Activated T-helper 1 cell treated with Interleukin-2 at 50 U/mL for 16 hours (primary cell): ENCODE results near the gene TVP23B.
A peak's percentile ranks its signal among the peaks of the same experiment; 100 is the strongest.
"Not testable (repeated sequence)": the region's sequence is repeated elsewhere in the genome, so short reads cannot be mapped to it uniquely, and the experiment has no call there.

Experiments used
- DNase-seq: peaks from one replicate; pipeline ENCODE4 v3.0.0-alpha.2; 2020; ENCODE audit warnings: low read depth

TVP23B gene

GRCh38 chr17:18780991-18781718 lies at the start of gene TVP23B:
Gene TVP23B, plus strand, starts transcription at chr17:18781183. Its CDS starts 111 bp downstream, at chr17:18781294.
- DNase-seq, result peak; percentile 95

DNA sequence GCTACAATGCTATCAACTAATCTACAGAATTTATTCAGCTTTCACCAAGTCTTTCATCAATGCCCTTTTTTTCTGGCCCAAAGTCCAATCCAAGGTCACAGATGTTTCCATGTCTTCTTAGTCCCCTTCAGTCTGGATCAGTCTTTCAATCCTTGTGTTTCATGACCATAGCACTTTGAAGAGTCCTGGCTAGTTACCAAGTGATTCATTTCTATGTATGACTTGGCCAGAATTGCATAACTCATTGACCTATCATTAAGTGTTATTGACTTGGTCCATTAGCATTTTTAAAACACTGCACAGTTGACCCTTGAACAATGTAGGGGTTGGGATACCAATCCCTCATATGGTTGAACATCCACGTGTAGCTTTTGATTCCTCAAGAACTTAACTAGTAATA lies 48.5 kb upstream of the TVP23B start:
- not testable (repeated sequence) for DNase-seq

DNA sequence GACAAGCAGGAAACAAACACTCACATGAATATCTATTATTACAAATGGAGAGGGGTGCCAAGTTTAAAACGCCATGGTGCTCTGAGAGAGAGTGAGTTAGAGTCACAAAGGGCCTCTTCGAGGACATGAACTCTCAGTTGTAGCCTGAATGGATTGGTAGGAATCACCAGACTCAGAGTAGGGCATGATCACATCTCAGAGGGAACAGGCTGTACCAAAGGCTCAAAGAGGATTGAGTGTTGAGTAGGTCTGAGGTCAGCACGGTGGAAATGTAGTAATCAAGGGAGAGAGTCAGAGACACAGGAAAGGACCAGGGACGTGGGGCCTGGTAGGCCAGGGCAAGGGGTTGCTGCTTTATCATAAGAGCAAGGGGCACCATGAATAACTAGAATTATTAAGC lies 47.6 kb upstream of the TVP23B start:
- DNase-seq, result not testable (repeated sequence)

DNA sequence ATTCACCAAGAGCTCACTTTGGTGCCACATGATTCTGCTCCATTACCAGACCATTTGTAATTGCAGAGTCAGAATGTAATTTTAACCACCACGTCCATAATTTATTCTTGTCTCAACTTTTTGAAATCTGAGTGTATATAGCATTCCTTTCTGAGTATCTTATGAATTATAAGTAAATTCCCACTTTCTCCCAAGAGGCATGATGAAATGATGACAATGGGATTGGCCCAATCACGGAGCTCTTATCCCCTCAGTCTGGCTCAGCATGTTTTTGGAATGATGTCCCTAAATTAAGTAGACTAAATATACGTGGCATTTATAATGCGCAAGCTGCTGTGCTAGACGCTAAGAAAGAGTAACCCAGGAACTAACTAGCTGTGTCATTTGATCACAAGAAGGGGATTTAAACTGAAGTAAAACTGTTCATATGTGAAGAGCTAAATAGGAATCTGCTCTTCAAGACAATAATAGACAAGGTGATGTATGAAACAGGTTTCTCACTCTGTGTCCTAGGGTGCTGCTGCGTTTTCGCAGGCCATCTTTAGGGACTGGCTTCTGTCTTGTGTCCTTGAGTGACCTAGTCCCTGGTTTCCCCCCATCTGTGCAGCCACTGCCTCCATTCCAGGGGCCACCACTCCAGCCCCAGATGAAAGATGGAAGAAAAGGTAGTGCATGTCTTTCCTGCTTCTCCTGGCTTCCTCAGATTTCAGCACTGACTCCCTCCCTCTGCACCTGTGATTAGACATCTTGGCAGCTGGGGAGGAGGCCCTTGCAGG lies 41.2 kb upstream of the TVP23B start:
- not testable (repeated sequence) for DNase-seq

GRCh38 chr17:18741228-18741627 lies 39.8 kb upstream of the TVP23B start:
- DNase-seq, result not testable (repeated sequence)

DNA sequence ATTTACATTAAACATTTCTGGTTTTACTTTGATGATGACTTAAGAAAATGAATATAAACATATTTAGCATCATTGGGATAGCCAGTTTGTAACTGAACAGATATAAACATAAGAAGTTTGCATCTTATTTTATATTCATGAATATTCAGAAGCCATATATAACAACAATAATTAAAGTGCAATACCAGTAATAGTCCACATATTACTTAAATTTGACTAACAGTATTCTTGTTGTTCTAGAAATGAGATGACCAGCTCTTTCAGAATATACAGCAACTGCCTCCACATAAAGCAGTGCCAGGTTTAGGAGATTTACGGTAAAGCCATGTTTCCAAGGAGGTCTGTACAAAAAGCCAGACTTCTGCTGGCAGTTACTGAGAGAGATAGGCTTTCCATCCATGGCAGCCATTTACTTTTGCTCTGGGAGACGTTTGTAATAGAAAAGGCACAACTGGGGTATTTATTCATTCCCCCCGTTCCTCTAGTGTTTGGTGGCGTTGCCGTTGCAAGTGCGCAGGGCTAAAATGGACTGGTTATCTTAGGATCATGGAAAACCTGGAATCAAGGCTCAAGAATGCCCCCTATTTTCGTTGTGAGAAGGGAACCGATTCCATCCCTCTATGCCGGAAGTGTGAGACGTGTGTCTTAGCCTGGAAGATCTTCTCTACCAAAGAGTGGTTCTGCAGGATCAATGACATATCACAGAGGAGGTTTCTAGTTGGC lies 37.1 kb upstream of the TVP23B start, which contains the start of gene FBXW10:
FBXW10 (plus strand) TSS at position 356 of the 723 bp plus-strand sequence; CDS start at position 547, 191 bp downstream.
- DNase-seq, result not testable (repeated sequence)

- DNase-seq, result not testable (repeated sequence)
These were observed 36.3 kb upstream of the TVP23B start for GRCh38 chr17:18744726-18745125.

GRCh38 chr17:18746551-18746950 lies 34.4 kb upstream of the TVP23B start:
- DNase-seq, result not testable (repeated sequence)

DNA sequence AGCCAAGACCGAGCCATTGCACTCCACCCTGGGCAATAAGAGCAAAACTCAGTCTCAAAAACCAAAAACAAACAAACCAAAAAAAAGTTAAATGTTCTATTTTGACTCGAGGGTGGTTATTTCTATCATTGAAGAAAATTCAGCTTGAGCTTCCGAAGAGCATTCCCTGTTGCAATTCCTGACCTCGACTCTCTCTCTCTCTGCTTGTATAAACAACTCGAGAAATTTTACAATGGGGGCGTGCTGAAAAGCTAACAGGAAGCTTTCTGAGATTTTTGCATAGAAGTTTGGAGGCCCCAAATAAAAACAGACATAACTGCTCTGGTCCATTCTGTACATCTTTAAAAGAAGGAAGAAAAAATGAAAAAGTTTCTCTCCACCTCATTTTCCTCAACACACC lies 33.5 kb upstream of the TVP23B start:
- DNase-seq, result not testable (repeated sequence)

- DNase-seq, result not testable (repeated sequence)
These were observed 30.7 kb upstream of the TVP23B start for GRCh38 chr17:18750242-18750641.

DNA sequence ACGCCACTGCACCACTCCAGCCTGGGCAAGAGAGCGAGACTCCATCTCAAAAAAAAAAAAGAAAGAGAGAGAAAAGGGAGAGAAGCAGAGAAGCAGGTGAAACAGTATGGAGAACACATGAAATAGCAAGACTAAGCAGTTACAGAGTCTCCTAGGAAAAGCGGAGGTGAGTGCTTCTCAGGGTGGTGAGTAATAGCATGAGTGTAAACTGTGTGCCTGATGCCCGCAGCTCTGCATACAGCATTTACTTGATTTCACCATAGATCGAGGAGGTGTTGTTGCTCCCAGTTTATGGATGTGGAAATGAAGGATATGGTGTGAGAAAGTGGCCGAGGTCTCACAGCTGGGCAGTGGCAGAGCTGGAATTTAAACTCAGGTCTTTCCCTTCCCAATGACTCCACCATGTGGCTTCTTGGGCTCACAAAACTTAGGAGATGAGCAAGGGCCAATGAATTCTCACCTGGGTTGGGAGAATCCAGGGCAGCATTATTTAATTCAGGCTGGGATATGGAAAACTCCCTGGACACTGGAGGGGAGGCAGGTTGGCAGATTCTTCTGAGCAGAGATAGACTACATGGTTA lies 27.1 kb upstream of the TVP23B start:
- DNase-seq, result not testable (repeated sequence)

GRCh38 chr17:18755969-18756368 lies 25.0 kb upstream of the TVP23B start:
- not testable (repeated sequence) for DNase-seq

- DNase-seq, result not testable (repeated sequence)
These were observed 23.5 kb upstream of the TVP23B start for GRCh38 chr17:18757368-18758044.

- DNase-seq, result not testable (repeated sequence)
These were observed 22.6 kb upstream of the TVP23B start for GRCh38 chr17:18758344-18758743.

DNA sequence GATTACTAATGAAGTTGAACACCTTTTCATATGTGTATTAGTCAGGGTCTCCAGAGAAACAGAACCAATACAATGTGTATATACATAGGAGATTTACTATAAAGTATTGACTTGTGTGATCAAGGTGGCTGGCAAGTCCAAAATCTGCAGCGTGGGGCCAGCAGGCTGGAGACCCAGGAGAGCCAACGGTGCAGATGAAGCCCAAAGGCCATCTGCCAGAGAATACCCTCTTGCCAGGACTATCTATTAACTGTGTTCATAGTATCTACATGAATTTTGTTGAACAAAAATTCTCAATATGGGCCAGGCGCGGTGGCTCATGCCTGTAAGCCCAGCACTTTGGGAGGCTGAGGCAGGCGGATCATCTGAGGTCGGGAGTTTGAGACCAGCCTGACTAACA lies 20.8 kb upstream of the TVP23B start:
- DNase-seq, result not testable (repeated sequence)

DNA sequence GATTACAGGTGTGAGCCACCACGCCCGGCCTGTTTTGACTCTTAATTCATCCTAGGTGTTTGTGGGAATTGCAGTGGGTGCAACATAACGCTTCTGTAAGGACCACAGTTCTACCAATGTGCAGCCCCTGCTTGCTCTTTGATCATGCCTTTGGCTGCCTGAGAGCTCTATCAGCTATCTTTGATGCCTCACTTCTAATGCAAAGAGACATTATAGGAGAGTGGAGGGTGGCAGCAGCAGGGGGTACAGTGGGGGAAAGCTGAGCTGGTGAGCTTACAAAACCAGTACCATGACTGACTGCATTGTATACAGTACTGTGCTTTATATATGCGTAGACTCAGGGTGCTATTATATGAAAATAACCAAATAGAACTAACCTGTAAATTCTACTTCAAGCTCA lies 10.4 kb upstream of the TVP23B start:
- not testable (repeated sequence) for DNase-seq

DNA sequence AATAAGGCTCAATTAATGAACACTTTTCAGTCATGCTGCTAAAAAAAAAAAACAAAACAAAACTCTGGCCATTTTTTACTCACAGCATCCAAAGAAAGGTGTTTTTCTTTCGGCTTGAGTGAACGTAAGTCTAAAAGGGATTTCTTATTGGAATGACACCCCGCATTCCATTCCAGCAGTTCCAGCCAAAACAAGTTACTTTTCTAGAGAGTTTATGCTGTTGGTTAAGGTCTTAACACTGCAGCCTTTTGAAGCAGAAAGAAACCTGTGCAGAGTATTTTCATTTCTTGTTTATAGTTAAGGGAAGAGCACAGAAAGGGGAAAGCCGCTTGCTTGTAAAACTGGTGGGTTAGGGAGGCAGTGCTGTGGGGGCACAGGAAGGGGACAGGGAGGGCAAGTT lies 9.9 kb upstream of the TVP23B start:
- DNase-seq, result not testable (repeated sequence)

- DNase-seq, result no peak
These were observed 8.5 kb upstream of the TVP23B start for GRCh38 chr17:18772471-18772870.

DNA sequence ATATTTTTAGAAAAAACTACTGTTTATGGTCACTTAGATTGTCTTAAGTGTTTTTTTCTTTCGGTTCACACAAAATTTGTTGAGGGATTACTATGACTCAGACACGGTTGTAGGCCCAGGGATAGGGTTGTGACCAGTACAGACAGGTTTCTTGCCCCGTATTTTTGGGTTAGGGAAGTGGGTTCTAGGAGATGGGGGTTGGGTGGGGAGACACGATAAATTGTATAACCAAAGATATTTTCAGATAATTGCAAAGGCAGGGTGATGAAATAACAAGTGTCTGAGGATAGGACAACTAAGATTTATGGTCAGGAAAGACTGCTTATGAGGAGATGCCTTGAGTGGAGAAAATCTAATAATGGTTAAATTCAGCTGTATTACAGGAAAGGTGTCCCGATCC lies 822 bp downstream of the TVP23B start:
- DNase-seq, result not testable (repeated sequence)

GRCh38 chr17:18785933-18786332 lies 5.0 kb downstream of the TVP23B start:
- not testable (repeated sequence) for DNase-seq

DNA sequence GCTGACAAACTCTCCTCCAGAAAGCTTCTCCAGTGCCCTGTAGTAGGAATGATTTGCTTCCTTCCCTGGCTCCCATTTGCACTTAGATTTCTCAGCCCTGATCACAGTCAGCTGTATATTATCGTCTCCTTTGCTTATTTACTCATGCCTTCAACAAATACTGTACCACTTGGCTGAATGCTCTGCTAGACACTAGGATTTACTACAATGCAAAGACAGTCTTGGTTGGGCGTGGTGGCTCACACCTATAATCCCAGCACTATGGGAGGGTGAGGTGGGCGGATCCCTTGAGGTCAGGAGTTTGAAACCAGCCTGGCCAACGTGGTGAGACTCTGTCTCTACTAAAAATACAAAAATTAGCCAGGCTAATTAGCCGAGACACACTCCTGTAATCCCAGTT lies 5.9 kb downstream of the TVP23B start:
- DNase-seq, result not testable (repeated sequence)
